ENCODE results near the gene RASIP1.
"Not testable (repeated sequence)": the region's sequence is repeated elsewhere in the genome, so short reads cannot be mapped to it uniquely, and the experiment has no call there.

RASIP1 gene

GRCh38 chr19:48731452-48731851 is 9.0 kb downstream of the RASIP1 start:
- DNase-seq, result no peak

GRCh38 chr19:48728911-48729664 is 11.3 kb downstream of the RASIP1 start:
- DNase-seq, result no peak

- no peak for DNase-seq
These were observed 13.9 kb downstream of the RASIP1 start for GRCh38 chr19:48726556-48726955.

GRCh38 chr19:48724796-48725753 is 15.3 kb downstream of the RASIP1 start:
- DNase-seq, result no peak

- DNase-seq, result no peak
These were observed 18.2 kb downstream of the RASIP1 start for GRCh38 chr19:48722196-48722708.

- peak; percentile 82 for DNase-seq
These were observed 19.7 kb downstream of the RASIP1 start for GRCh38 chr19:48720613-48721296.

GRCh38 chr19:48720251-48720612 is 20.2 kb downstream of the RASIP1 start:
- no peak for DNase-seq

GRCh38 chr19:48719263-48720171 is 20.9 kb downstream of the RASIP1 start, which contains the start of gene MAMSTR:
Gene MAMSTR (minus strand): TSS chr19:48719725. CDS start chr19:48719031, 694 bp downstream.
- no peak for DNase-seq

- no peak for DNase-seq
These were observed 21.6 kb downstream of the RASIP1 start for GRCh38 chr19:48718711-48719231.

GRCh38 chr19:48718106-48718505 is 22.3 kb downstream of the RASIP1 start:
- DNase-seq, result not testable (repeated sequence)

- no peak for DNase-seq
These were observed 23.7 kb downstream of the RASIP1 start for GRCh38 chr19:48716562-48717291.

- DNase-seq, result no peak
These were observed 24.7 kb downstream of the RASIP1 start for GRCh38 chr19:48715681-48716171.

GRCh38 chr19:48714759-48715675 is 25.4 kb downstream of the RASIP1 start:
- DNase-seq, result no peak

- DNase-seq, result peak; percentile 92
These were observed 26.3 kb downstream of the RASIP1 start for GRCh38 chr19:48713864-48714755.

- DNase-seq, result no peak
These were observed 27.2 kb downstream of the RASIP1 start for GRCh38 chr19:48713041-48713863.

- no peak for DNase-seq
These were observed 29.2 kb downstream of the RASIP1 start for GRCh38 chr19:48711106-48711662.

GRCh38 chr19:48708471-48708870 is 31.9 kb downstream of the RASIP1 start:
- no peak for DNase-seq

Measured in activated CD4-positive, alpha-beta T cell treated with anti-CD3 and anti-CD28 coated beads for 1 hour (primary cell).